ENCODE results near the gene IFRD1.

DNA sequence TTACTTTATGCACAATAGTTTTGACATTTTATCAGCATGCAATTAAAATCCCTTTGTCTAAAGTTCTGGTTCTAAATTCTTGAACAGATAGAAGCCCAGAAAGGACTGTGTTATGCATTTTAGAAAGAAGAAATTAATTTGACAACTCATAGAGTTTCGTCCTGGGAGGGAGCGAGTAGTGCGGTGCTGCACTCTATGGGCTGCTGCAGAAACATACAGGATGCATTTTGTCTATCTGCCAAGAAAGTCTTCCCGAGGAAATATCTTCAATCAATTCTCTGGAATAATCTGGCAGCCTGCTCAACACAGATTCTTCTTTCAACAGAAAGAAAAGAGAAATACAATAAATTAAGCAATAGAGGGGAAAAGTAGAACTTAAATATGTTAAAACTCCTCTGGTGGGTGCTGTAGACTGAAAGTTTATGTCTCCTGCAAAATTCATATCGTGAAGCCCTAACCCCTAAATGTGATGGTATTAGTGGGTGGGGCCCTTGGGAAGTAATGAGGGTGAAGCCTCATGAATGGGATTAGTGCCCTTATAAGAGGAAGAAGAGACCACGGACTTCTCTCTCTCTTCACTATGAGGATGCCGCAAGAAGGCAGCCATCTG is 39.0 kb upstream of the IFRD1 start:
- no peak for TF ChIP-seq GATA2 (IDR thresholded peaks at IDR 0.05; ENCODE audit: low read depth, low read length)
- TF ChIP-seq GATA3 (IDR thresholded peaks at IDR 0.05; ENCODE audit: low read depth, low read length) = no peak
